DMS153 treated with DMSO at 0.1 percent for 48 hours (cell line): ENCODE measurements around the gene MAST2.
"Not testable (repeated sequence)": the region's sequence is repeated elsewhere in the genome, so short reads cannot be mapped to it uniquely, and the experiment has no call there.

Experiments used
- DNase-seq: peaks from one replicate; lab custom pipeline; 2025; ENCODE audit not compliant: unreplicated experiment; lab: John Stamatoyannopoulos, UW

MAST2 gene

GRCh38 chr1:45857101-45857700 is 53.8 kb downstream of the MAST2 start:
- no peak for DNase-seq

GRCh38 chr1:45857755-45858492 is 54.5 kb downstream of the MAST2 start:
- DNase-seq: not testable (repeated sequence)

DNA sequence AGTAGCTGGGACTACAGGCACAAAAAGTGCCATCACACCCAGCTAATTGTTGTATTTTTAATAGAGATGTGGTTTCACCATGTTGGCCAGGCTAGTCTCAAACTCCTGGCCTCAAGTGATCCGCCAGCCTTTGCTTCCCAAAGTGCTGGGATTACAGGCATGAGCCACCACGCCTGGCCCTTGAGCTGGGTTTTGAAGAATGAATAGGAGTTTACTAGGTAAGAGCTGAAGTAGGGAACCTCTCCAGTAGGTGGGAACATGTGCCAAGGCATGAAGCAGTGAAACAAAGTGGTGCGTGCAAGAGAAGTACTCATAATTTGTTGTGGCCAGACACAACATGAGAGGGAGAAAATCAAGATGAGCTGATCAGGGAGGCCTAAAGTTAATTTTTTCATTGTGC is 55.8 kb downstream of the MAST2 start:
- no peak for DNase-seq

GRCh38 chr1:45862008-45862407 is 58.6 kb downstream of the MAST2 start:
- no peak for DNase-seq

DNA sequence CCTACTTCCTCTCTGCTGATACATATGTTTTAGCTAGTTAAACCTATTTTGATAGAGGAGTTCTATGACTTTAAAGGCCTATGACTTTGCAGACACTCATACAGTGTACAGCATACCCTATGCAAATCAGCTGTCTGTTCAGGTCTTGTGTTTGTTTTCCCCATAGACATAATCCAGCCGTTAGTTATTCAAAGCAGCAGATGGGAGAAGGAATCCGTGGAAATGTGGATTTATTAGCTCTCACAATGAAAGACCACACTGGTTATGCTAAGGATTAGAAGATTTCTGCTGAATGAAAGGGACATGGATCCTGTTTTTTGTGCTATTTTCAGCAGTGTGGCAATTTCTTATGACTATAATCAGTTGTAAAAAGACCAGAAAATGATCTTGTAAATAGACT is 59.8 kb downstream of the MAST2 start:
- peak; percentile 43 for DNase-seq

GRCh38 chr1:45864167-45865106 is 61.0 kb downstream of the MAST2 start:
- peak; percentile 43 for DNase-seq

- DNase-seq: no peak
Observed at GRCh38 chr1:45867697-45868348, 64.4 kb downstream of the MAST2 start.

- no peak for DNase-seq
Observed at GRCh38 chr1:45868861-45869260, 65.4 kb downstream of the MAST2 start.

GRCh38 chr1:45870500-45870899 is 67.1 kb downstream of the MAST2 start:
- no peak for DNase-seq

GRCh38 chr1:45872173-45872801 is 68.9 kb downstream of the MAST2 start:
- not testable (repeated sequence) for DNase-seq

DNA sequence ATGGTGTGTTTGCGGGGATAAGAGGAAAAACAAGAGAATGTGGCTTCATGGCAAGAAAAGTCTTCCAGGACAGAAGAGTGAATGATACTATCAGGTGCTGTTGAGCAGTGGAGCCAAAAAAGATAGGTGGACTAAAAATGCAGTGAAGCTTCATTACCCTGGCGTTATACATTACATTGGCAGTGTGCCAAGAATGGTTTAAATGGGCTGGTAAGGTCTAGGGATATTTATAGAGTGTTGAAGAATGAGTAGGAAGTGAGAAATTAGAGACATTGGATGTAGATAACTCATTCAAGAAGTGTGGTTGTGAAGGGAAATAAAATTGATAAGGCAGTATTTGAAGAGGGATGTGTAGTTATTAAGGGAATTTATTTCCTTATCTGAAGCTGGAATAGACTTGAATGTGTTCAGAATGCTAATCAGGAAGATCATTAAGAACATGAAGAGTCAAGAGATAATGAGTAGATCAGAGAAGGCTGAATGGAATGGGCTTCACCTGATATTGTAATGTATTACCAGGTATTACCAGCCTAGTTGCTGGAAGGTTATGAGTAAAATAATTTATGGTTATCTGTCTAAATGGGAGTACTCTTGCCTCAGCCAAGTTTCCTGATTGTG is 72.7 kb downstream of the MAST2 start:
- DNase-seq: peak; percentile 54

GRCh38 chr1:45877264-45877663 is 73.9 kb downstream of the MAST2 start:
- no peak for DNase-seq

DNA sequence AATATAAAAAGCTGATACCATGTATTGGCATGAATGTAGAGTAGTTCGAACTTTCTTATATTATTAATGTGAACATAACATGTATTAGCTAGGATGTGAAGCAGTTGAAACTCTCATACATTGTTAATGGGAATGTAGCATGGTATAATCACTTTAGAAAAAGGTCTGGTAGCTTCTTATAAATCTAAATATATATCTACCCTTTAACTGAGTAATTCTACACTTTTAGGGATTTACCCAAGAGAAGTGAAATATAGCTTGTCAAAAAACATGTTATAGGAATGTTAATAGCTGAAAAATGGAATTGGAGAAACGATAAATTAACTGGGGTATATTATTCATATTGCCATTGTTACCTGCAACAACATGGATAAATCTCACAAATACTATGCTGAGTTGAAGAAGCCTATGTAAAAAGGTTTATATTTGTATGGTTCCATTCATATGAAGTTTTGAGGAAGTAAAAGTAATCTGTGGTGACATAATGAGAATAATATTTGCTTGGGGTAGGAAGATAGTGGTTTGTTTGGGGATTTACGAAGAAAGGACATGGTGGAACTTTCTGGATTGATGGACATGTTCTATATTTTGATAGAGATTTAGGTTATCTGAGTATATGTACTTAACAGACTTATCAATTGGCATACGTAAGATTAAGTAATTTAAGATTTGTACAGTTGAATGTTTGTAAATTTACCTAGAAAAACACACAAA is 76.6 kb downstream of the MAST2 start:
- no peak for DNase-seq

GRCh38 chr1:45880930-45881329 is 77.5 kb downstream of the MAST2 start:
- no peak for DNase-seq

DNA sequence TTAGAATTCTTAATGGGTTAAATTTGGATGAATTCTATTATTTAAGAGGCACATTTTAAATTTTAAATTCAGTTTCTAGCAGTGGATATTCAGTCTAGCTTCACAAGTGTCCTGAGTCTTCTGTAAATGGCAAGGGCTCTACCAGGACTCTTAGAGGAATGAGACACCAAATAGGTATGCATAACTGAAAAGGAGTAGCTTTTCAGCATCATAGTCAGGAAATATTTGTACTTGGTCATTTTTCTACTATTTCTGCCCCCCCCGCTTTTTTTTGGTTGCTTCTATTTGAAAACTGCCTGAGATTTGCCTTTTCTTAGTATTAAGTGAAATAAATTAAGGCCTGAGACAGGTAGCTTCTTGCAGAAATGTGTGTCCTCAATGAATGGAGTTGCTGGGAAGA is 80.2 kb downstream of the MAST2 start:
- DNase-seq: no peak

GRCh38 chr1:45884700-45885099 is 81.3 kb downstream of the MAST2 start:
- DNase-seq: no peak

DNA sequence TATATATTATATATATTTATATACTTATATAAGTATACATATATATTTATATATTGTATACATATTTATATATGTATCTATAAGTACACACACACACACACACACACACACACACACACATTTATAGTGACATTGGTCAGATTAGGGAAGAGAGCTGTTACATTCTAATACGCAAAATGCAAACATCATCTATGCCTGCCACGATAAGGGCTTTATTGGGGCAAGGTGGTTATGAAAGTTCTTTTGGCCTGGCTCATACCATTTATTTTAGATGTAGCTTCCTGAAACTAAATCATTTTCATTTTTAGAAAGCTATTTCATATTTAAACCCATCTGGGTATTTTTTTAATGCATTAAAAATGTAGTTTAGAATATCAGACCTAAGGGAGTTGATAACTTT is 82.8 kb downstream of the MAST2 start:
- DNase-seq: no peak

- DNase-seq: no peak
Observed at GRCh38 chr1:45887156-45887842, 83.9 kb downstream of the MAST2 start.

DNA sequence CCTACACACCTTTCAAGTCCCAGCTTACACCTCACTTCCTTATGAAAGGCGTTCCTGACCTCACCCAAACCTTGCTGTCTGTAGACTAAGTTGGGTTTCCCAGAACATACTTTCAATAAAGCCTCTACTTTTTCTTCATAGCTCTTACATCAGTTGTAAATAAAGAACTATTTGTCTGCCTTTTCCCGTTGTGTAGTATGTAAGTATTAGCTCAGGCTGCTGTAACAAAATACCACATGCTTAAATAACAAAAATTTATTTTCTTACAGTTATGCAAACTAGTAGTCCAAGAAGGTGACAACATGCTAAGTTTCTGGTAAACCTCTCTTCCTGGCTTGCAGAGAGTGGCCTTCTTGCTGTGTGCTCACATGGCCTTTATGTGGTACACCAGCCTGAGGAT is 86.7 kb downstream of the MAST2 start:
- DNase-seq: no peak
